Measurements from ENCODE around the gene THSD4. TPM values are rescaled to one million over a fixed set of nuclear protein-coding genes. Genes with fewer than 3 reads are reported as not detected.

THSD4 gene
- total and polyA plus RNA-seq, 2 donors (not counting 1 experiment from before 2014, with no cell fraction given) = 43.1 to 95.5 TPM

- Histone ChIP-seq H3K4me2 (ENCODE audit: extremely low read depth, insufficient read depth, low read length) (no peak overlapping the region), H3K79me2 (ENCODE audit: control insufficient read depth, insufficient read depth, low read length) (no peaks in the 10 kb centered on the region), H3K4me1 (ENCODE audit: control insufficient read depth, extremely low read depth, insufficient read depth, low read length) (peaks cover 9% of the 10 kb centered on the region), H3K4me3 (replicated peaks in 1 of 4; ENCODE audit: control extremely low read depth in 1 of 4, insufficient read depth in 1 of 4, low read depth in 3 of 4, low read length in 4 of 4) (no peak overlapping the region), H3K27ac (ENCODE audit: insufficient read depth, low read length) (no peak overlapping the region), H2AFZ (ENCODE audit: low read length) (no peak overlapping the region), H3K36me3 (ENCODE audit: control insufficient read depth, insufficient read depth, low read length) (no peaks in the 10 kb centered on the region), H3K27me3 (ENCODE audit: control insufficient read depth, insufficient read depth, low read length) (no peaks in the 10 kb centered on the region), H3K9ac (ENCODE audit: insufficient read depth, low read length) (no peak overlapping the region), H3K9me3 (ENCODE audit: control insufficient read depth, insufficient read depth, low read depth, low read length) (no peaks in the 10 kb centered on the region), H4K20me1 (ENCODE audit: control insufficient read depth, extremely low read depth, insufficient read depth, low read length) (no peaks in the 10 kb centered on the region)
- TF ChIP-seq CTCF (conservative IDR thresholded peaks at IDR 0.05 in 1 of 2, IDR thresholded peaks at IDR 0.05 in 1 of 2; ENCODE audit: low read depth in 1 of 2, low read length in 2 of 2) = no peak
- TF ChIP-seq EZH2 (IDR thresholded peaks at IDR 0.05; ENCODE audit: low read length, missing control alignments) = no peak
- no peak for DNase-seq (ENCODE audit: low read depth in 2 of 2)
These were observed 696.8 kb downstream of the THSD4 start for GRCh38 chr15:71811752-71812735.

GRCh38 chr15:71812966-71813722 is 697.9 kb downstream of the THSD4 start:
- TF ChIP-seq EZH2 (IDR thresholded peaks at IDR 0.05; ENCODE audit: low read length, missing control alignments) (no peak), CTCF (conservative IDR thresholded peaks at IDR 0.05 in 1 of 2, IDR thresholded peaks at IDR 0.05 in 1 of 2; ENCODE audit: low read depth in 1 of 2, low read length in 2 of 2) (no peak)
- no peak overlapping the region for H2AFZ ChIP-seq (ENCODE audit: low read length)
- H4K20me1 ChIP-seq (ENCODE audit: control insufficient read depth, extremely low read depth, insufficient read depth, low read length) = no peaks in the 10 kb centered on the region
- no peak for DNase-seq (ENCODE audit: low read depth in 2 of 2)
- no peak overlapping the region for H3K4me2 ChIP-seq (ENCODE audit: extremely low read depth, insufficient read depth, low read length)
- no peaks in the 10 kb centered on the region for H3K4me1 ChIP-seq (ENCODE audit: control insufficient read depth, extremely low read depth, insufficient read depth, low read length)
- no peaks in the 10 kb centered on the region for H3K36me3 ChIP-seq (ENCODE audit: control insufficient read depth, insufficient read depth, low read length)
- no peaks in the 10 kb centered on the region for H3K27me3 ChIP-seq (ENCODE audit: control insufficient read depth, insufficient read depth, low read length)
- no peaks in the 10 kb centered on the region for H3K79me2 ChIP-seq (ENCODE audit: control insufficient read depth, insufficient read depth, low read length)
- H3K4me3 ChIP-seq (replicated peaks in 1 of 4; ENCODE audit: control extremely low read depth in 1 of 4, insufficient read depth in 1 of 4, low read depth in 3 of 4, low read length in 4 of 4) = no peak overlapping the region
- no peak overlapping the region for H3K27ac ChIP-seq (ENCODE audit: insufficient read depth, low read length)
- no peak overlapping the region for H3K9ac ChIP-seq (ENCODE audit: insufficient read depth, low read length)
- no peaks in the 10 kb centered on the region for H3K9me3 ChIP-seq (ENCODE audit: control insufficient read depth, insufficient read depth, low read depth, low read length)

Data from fibroblast of lung (primary cell).